A549 (cell line): ENCODE measurements around the gene UGT1A3.

Experiments used
- BHLHE40 ChIP-seq: IDR thresholded peaks from 2 replicates; pipeline ENCODE4 v1.6.1; 2012; ENCODE audit warnings: low read depth, low read length, inconsistent platforms
- CEBPB ChIP-seq, 2 experiments: fragments of >200 bp in 1 of 2; sonication (Bioruptor Twin) in 1 of 2; formaldehyde crosslinking in 1 of 2; IDR thresholded peaks; 2 replicates each; pipeline ENCODE4 v1.6.1; 2012 to 2016
- EP300 ChIP-seq, 2 experiments: fragments of >200 bp; sonication (Bioruptor Twin); formaldehyde crosslinking; IDR thresholded peaks; 2 replicates in 1 of 2; 3 replicates in 1 of 2; pipeline ENCODE4 v1.6.1; 2016 to 2017
- ESRRA ChIP-seq: fragments of 150-350 bp; IDR thresholded peaks from 2 replicates; pipeline ENCODE4 v1.6.1; 2014; ENCODE audit warnings: mild to moderate bottlenecking, low read length, borderline replicate concordance
- JUNB ChIP-seq: fragments of >200 bp; sonication (Bioruptor Twin); formaldehyde crosslinking; IDR thresholded peaks from 2 replicates; pipeline ENCODE4 v1.6.1; 2016
- RAD21 ChIP-seq, 2 experiments: fragments of >200 bp in 1 of 2; sonication (Bioruptor Twin) in 1 of 2; formaldehyde crosslinking in 1 of 2; IDR thresholded peaks in 1 of 2; conservative IDR thresholded peaks in 1 of 2; 2 replicates in 1 of 2; 3 replicates in 1 of 2; pipeline ENCODE4 v1.6.1; 2012 to 2018; ENCODE audit warnings: inconsistent platforms in 1 of 2
- RFX5 ChIP-seq: fragments of 450-650 bp; IDR thresholded peaks from 2 replicates; pipeline ENCODE4 v1.7.1; 2014; ENCODE audit warnings: antibody characterized with exemption, mild to moderate bottlenecking, moderate library complexity
- SREBF2 ChIP-seq: fragments of 450-650 bp; IDR thresholded peaks from 2 replicates; pipeline ENCODE4 v1.6.1; 2014; ENCODE audit warnings: mild to moderate bottlenecking, moderate library complexity
- TF ChIP-seq, protein P1 (sequence below): fragments of 450-650 bp; IDR thresholded peaks from 2 replicates; pipeline ENCODE4 v1.6.1; 2014; ENCODE audit warnings: antibody characterized with exemption
- TF ChIP-seq, protein P2 (sequence below): fragments of >200 bp; sonication (Bioruptor Twin); formaldehyde crosslinking; IDR thresholded peaks from 3 replicates; pipeline ENCODE4 v1.5.1; 2016
- TF ChIP-seq, protein P3 (sequence below): fragments of 200-600 bp; sonication (generic); IDR thresholded peaks from 2 replicates; pipeline ENCODE4 v1.6.1; 2016; ENCODE audit warnings: antibody characterized with exemption, mild to moderate bottlenecking, moderate library complexity

DNA sequence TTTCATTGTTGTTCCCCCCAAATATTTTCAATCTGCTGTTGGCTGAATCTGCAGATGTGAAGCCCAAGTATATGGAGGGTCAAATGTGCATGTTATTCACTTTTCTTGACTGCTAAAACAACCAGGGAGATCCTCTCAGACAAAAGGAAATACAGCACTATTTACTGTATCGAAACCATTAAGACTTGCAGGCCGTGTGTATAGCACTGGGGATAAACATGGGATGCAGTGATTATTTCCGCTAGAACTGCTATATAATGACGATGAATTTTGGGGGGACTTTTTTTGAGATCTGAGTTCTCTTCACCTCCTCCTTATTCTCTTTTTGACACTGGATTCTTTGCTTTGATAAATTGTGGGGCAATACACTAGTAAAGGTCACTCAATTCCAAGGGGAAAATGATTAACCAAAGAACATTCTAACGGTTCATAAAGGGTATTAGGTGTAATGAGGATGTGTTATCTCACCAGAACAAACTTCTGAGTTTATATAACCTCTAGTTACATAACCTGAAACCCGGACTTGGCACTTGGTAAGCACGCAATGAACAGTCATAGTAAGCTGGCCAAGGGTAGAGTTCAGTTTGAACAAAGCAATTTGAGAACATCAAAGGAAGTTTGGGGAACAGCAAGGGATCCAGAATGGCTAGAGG, 27.7 kb downstream of the UGT1A3 start:
- TF ChIP-seq, protein P1, sequence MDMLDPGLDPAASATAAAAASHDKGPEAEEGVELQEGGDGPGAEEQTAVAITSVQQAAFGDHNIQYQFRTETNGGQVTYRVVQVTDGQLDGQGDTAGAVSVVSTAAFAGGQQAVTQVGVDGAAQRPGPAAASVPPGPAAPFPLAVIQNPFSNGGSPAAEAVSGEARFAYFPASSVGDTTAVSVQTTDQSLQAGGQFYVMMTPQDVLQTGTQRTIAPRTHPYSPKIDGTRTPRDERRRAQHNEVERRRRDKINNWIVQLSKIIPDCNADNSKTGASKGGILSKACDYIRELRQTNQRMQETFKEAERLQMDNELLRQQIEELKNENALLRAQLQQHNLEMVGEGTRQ: no peak
- TF ChIP-seq, protein P2, sequence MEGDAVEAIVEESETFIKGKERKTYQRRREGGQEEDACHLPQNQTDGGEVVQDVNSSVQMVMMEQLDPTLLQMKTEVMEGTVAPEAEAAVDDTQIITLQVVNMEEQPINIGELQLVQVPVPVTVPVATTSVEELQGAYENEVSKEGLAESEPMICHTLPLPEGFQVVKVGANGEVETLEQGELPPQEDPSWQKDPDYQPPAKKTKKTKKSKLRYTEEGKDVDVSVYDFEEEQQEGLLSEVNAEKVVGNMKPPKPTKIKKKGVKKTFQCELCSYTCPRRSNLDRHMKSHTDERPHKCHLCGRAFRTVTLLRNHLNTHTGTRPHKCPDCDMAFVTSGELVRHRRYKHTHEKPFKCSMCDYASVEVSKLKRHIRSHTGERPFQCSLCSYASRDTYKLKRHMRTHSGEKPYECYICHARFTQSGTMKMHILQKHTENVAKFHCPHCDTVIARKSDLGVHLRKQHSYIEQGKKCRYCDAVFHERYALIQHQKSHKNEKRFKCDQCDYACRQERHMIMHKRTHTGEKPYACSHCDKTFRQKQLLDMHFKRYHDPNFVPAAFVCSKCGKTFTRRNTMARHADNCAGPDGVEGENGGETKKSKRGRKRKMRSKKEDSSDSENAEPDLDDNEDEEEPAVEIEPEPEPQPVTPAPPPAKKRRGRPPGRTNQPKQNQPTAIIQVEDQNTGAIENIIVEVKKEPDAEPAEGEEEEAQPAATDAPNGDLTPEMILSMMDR: no peak
- TF ChIP-seq RAD21 (conservative IDR thresholded peaks at IDR 0.05 in 1 of 2, IDR thresholded peaks at IDR 0.05 in 1 of 2) (peak; percentile 0 to 56; a peak in 4 of 5 replicates), RFX5 (no peak), CEBPB (IDR thresholded peaks at IDR 0.05) (peak; percentile 92 to 94), SREBF2 (no peak), EP300 (IDR thresholded peaks at IDR 0.05) (peak; percentile 99), BHLHE40 (no peak), ESRRA (peak; percentile 46; the same call in 1 of the 2 replicates), JUNB (peak; percentile 88)
- TF ChIP-seq, protein P3, sequence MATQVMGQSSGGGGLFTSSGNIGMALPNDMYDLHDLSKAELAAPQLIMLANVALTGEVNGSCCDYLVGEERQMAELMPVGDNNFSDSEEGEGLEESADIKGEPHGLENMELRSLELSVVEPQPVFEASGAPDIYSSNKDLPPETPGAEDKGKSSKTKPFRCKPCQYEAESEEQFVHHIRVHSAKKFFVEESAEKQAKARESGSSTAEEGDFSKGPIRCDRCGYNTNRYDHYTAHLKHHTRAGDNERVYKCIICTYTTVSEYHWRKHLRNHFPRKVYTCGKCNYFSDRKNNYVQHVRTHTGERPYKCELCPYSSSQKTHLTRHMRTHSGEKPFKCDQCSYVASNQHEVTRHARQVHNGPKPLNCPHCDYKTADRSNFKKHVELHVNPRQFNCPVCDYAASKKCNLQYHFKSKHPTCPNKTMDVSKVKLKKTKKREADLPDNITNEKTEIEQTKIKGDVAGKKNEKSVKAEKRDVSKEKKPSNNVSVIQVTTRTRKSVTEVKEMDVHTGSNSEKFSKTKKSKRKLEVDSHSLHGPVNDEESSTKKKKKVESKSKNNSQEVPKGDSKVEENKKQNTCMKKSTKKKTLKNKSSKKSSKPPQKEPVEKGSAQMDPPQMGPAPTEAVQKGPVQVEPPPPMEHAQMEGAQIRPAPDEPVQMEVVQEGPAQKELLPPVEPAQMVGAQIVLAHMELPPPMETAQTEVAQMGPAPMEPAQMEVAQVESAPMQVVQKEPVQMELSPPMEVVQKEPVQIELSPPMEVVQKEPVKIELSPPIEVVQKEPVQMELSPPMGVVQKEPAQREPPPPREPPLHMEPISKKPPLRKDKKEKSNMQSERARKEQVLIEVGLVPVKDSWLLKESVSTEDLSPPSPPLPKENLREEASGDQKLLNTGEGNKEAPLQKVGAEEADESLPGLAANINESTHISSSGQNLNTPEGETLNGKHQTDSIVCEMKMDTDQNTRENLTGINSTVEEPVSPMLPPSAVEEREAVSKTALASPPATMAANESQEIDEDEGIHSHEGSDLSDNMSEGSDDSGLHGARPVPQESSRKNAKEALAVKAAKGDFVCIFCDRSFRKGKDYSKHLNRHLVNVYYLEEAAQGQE: no peak
